Right lobe of liver (tissue), 6 donors: Measurements from ENCODE around the gene KCTD12. TPM values are rescaled to one million over a fixed set of nuclear protein-coding genes. Genes with fewer than 3 reads are reported as not detected.

ENCODE experiments used
- ATAC-seq, 4 donors: fragments of 200-7000 bp; cut with Tn5 transposase; one replicate each; pipeline ENCODE4 v1.9.1; 2020; ENCODE audit warnings: mild to moderate bottlenecking in 4 of 4, moderate library complexity in 4 of 4
- DNase-seq, 3 donors: peaks; one replicate each; pipeline ENCODE4 v3.0.0-alpha.2; 2020
- H3K27ac ChIP-seq, 3 donors: fragments of 200-600 bp; one replicate each; pipeline ENCODE4 v1.8.0; 2022
- H3K27me3 ChIP-seq, 2 donors: fragments of 200-600 bp; one replicate each; pipeline ENCODE4 v1.8.0; 2022
- H3K36me3 ChIP-seq, 4 donors: fragments of 200-600 bp; sonication (generic) in 1 of 4; one replicate each; pipeline versions ENCODE4 v1.5.1 to v1.8.0; 2017 to 2022; ENCODE audit warnings: control low read depth in 1 of 4
- H3K4me1 ChIP-seq, 4 donors: fragments of 200-600 bp; sonication (generic) in 1 of 4; one replicate each; pipeline versions ENCODE4 v1.5.1 to v1.8.0; 2017 to 2022; ENCODE audit warnings: control low read depth in 1 of 4
- H3K4me3 ChIP-seq, 3 donors: fragments of 200-600 bp; one replicate each; pipeline ENCODE4 v1.8.0; 2022
- H3K9me3 ChIP-seq, 4 donors: fragments of 200-600 bp; sonication (generic) in 1 of 4; one replicate each; pipeline versions ENCODE4 v1.5.1 to v1.8.0; 2017 to 2022; ENCODE audit warnings: control low read depth in 1 of 4
- POLR2A ChIP-seq: fragments of 450-650 bp; IDR thresholded peaks from one replicate; pipeline ENCODE4 v1.6.1; 2017; ENCODE audit warnings: antibody characterized with exemption, mild to moderate bottlenecking
- WGBS: methylation state at CpG from one replicate; pipeline ENCODE4 v1.1.6; 2018; ENCODE audit warnings: low coverage, low lambda C conversion rate; ENCODE audit not compliant: insufficient coverage; ENCODE audit errors: missing lambda C conversion rate; 5-methylcytosine and 5-hydroxymethylcytosine counted together
- intact Hi-C, 2 donors: fragments of 100-400 bp; cut with DNase I; formaldehyde crosslinking; loops; one replicate each; pipeline versions ENCODE4 v1.11.2 to v1.14.1; 2022
- total RNA-seq, 6 experiments: library from RNA; depleted of rRNA in 2 of 6; stranded (reverse); fragments of >200 nt in 2 of 6; fragmentation: NEBNext Ultra II Directional in 3 of 6; extraction: Animal tissue kit (Norgen Biotek cat#: 25700) in 3 of 6; gene quantifications; one replicate each; pipeline versions ENCODE4 v1.1.0 to v1.2.4, GENCODE V29; 2016 to 2023
- TF ChIP-seq, protein P1 (sequence below), 4 donors: fragments of 200-600 bp in 3 of 4; fragments of 450-650 bp in 1 of 4; IDR thresholded peaks; one replicate each; pipeline versions ENCODE4 v1.5.1 to v1.8.0; 2016 to 2022; ENCODE audit warnings: antibody characterized with exemption in 4 of 4, mild to moderate bottlenecking in 2 of 4
- donor health status: DM: no; HTN: yes; CAD: no.
- donor health status: DM: no; HTN: no; CAD: no.
- donor health status: DM: no; HTN: no; CAD: no.
- donor health status: DM: no; HTN: yes; CAD: no.
- donor health status: DM: no; HTN: yes; CAD: no.

Gene KCTD12
- total RNA-seq, 6 experiments from 2014 or later, result 3.5 to 10.9 (median 7.1) TPM

DNA sequence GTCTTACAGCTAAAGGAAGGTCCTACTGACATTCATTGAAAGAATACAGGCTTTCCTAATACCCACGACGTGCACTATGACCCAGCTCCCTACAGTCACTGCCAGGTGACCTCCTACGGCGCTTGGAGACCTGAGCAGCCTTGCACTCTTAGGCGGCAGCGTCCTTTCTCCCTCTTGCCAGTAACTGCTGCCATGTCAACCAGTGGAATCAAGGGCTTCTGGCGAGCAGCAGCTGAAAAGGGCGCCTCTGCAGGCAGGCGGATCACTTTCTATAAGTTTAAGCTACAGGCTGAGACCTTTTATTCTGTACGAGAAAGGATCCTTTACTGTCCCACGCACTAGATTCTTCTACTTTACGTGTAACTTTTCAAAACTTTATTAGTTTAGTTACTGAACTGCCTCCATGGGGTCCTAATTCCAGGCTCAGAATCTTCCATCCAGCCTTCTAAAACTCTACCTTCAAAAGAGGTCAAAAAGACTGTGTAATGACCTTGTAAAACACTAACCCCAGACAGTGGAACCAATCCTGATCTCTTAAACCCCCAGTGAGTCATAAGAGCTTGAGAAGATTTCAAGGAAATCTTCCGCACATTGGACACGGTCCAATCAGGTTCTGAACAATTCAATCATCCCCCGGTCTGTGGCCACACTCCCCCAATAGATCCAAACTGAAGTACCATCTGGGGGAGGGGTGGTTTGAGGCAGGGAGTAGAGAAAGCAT, 1.9 kb downstream of the KCTD12 start:
- TF ChIP-seq POLR2A, result no peak
- TF ChIP-seq, protein P1, sequence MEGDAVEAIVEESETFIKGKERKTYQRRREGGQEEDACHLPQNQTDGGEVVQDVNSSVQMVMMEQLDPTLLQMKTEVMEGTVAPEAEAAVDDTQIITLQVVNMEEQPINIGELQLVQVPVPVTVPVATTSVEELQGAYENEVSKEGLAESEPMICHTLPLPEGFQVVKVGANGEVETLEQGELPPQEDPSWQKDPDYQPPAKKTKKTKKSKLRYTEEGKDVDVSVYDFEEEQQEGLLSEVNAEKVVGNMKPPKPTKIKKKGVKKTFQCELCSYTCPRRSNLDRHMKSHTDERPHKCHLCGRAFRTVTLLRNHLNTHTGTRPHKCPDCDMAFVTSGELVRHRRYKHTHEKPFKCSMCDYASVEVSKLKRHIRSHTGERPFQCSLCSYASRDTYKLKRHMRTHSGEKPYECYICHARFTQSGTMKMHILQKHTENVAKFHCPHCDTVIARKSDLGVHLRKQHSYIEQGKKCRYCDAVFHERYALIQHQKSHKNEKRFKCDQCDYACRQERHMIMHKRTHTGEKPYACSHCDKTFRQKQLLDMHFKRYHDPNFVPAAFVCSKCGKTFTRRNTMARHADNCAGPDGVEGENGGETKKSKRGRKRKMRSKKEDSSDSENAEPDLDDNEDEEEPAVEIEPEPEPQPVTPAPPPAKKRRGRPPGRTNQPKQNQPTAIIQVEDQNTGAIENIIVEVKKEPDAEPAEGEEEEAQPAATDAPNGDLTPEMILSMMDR (IDR thresholded peaks at IDR 0.05), result no peak
- H3K27me3 ChIP-seq, result peaks cover 0 to 10% of the 10 kb centered on the region in 2 donors
- no peak for ATAC-seq

DNA sequence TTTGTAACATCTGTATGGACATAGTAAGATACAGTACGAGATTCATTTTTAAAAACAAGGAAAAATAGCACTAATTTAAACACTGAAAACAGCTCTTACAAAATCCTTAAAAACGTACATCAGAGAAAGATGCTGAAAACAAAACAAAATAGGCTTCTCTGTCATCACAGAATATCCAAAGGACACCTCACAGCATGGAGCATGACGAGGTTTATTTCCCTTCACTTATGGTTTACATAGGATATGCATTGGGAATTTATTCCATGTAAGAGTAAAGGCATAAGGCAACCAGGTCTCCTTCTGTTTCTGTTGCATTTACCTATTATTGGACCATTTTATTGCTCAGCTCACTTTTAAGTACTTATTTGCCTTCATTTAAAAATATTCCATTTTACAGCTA, 3.0 kb downstream of the KCTD12 start:
- no peaks in the 10 kb centered on the region for H3K9me3 ChIP-seq
- H3K36me3 ChIP-seq, result no peaks in the 10 kb centered on the region
- H3K4me1 ChIP-seq, result peaks cover 0 to 17% (median 2%) of the 10 kb centered on the region in 4 donors
- H3K27me3 ChIP-seq, result peaks cover 0 to 10% of the 10 kb centered on the region in 2 donors
- intact Hi-C loops, result no loop called here
- 50% methylated on average over 3 of the region's 3 CpGs for WGBS
- peak overlapping the region in 2 of 3 donors; percentile 47 to 59 for H3K4me3 ChIP-seq
- ATAC-seq (no peak), DNase-seq (no peak)
- TF ChIP-seq, protein P1 (IDR thresholded peaks at IDR 0.05), result no peak
- TF ChIP-seq POLR2A, result no peak
- H3K27ac ChIP-seq, result no peak overlapping the region

More for the DNA sequence above, 1.9 kb downstream of the KCTD12 start:
- Histone ChIP-seq H3K36me3 (no peaks in the 10 kb centered on the region), H3K4me1 (peaks cover 0 to 17% (median 2%) of the 10 kb centered on the region in 4 donors), H3K27ac (peak overlapping the region in 2 of 3 donors; percentile 10 to 85), H3K9me3 (no peaks in the 10 kb centered on the region), H3K4me3 (peak overlapping the region; percentile 47 to 59 (median 58))
- intact Hi-C loops, result no loop called here
- peak in 1 of 3 donors; percentile 22 for DNase-seq
- WGBS, result 20% methylated on average over 15 of the region's 15 CpGs

DNA sequence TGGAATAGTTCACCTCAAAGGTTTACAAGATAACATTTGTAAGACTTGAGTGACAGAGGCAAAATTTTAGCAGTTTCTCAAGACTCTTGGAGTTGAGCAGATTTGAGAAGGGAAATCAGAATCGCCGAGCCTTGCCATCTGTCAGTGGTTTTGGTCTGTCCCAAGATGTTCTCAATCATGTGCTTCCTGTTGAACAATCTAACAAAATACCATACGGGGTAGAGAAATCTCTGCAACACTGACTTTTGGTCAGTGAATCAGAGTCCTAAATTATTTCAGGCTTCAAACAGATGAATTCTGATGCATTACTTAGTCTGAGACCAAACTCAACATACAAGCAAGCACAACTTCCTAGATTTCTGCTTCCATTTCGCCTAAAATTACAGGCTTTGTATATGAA, 3.8 kb downstream of the KCTD12 start:
- no peak for ATAC-seq

DNA sequence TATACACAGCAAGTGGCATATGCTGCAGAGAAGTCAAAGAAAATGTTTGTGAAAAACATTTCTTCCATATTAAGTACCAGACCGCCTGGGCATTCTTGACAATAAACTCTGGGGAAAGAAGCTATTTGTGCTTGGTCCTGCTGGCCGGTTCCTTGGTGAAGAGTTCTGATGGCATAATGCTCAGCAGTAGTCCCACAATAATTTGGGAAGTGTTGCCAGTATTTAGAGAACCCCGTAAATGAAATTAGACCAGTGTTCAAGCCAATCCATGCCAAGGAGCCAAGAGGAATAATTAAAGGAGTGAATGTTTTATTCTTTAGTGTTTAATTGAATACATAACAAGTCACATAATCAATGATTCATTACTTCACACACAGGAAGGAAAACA, 6.3 kb downstream of the KCTD12 start:
- Histone ChIP-seq H3K4me3 (no peak overlapping the region), H3K36me3 (no peaks in the 10 kb centered on the region), H3K27ac (peak overlapping the region in 2 of 3 donors; percentile 41 to 45), H3K27me3 (peaks cover 0 to 10% of the 10 kb centered on the region in 2 donors), H3K4me1 (peaks cover 0 to 2% (median 0%) of the 10 kb centered on the region in 4 donors), H3K9me3 (no peaks in the 10 kb centered on the region)
- ATAC-seq, result peak in 1 of 4 donors; percentile 6
- intact Hi-C loops, result no loop called here
- no peak for TF ChIP-seq POLR2A
- TF ChIP-seq, protein P1 (IDR thresholded peaks at IDR 0.05), result no peak
- WGBS, result 35% methylated on average over 3 of the region's 3 CpGs
- DNase-seq, result no peak

More for the DNA sequence above, 3.8 kb downstream of the KCTD12 start:
- H3K4me1 ChIP-seq, result peaks cover 0 to 17% (median 2%) of the 10 kb centered on the region in 4 donors
- no peaks in the 10 kb centered on the region for H3K36me3 ChIP-seq
- DNase-seq, result no peak
- no peak overlapping the region for H3K27ac ChIP-seq
- TF ChIP-seq, protein P1 (IDR thresholded peaks at IDR 0.05), result no peak
- TF ChIP-seq POLR2A, result peak; percentile 47
- intact Hi-C loops, result no loop called here
- H3K27me3 ChIP-seq, result peaks cover 0 to 10% of the 10 kb centered on the region in 2 donors
- H3K4me3 ChIP-seq, result peak overlapping the region in 1 of 3 donors; percentile 59
- no peaks in the 10 kb centered on the region for H3K9me3 ChIP-seq
- WGBS, result 28% methylated on average over 4 of the region's 4 CpGs
